Mammary epithelial cell (primary cell): Measurements from ENCODE around the gene ACSL3.

Experiments
- EZH2 ChIP-seq: IDR thresholded peaks from 2 replicates; pipeline ENCODE4 v1.6.1; 2012; ENCODE audit warnings: low read length, inconsistent platforms, borderline replicate concordance
- TF ChIP-seq, protein P1 (sequence below), 2 donors: IDR thresholded peaks in 1 of 2; conservative IDR thresholded peaks in 1 of 2; 2 replicates each; pipeline ENCODE4 v1.5.1; 2011 to 2012; ENCODE audit warnings: inconsistent platforms in 2 of 2, low read length in 2 of 2, mild to moderate bottlenecking in 2 of 2, control low read depth in 1 of 2, low read depth in 1 of 2; ENCODE audit not compliant: insufficient read depth in 1 of 2; ENCODE audit errors: extremely low read depth in 1 of 2

- TF ChIP-seq, protein P1, sequence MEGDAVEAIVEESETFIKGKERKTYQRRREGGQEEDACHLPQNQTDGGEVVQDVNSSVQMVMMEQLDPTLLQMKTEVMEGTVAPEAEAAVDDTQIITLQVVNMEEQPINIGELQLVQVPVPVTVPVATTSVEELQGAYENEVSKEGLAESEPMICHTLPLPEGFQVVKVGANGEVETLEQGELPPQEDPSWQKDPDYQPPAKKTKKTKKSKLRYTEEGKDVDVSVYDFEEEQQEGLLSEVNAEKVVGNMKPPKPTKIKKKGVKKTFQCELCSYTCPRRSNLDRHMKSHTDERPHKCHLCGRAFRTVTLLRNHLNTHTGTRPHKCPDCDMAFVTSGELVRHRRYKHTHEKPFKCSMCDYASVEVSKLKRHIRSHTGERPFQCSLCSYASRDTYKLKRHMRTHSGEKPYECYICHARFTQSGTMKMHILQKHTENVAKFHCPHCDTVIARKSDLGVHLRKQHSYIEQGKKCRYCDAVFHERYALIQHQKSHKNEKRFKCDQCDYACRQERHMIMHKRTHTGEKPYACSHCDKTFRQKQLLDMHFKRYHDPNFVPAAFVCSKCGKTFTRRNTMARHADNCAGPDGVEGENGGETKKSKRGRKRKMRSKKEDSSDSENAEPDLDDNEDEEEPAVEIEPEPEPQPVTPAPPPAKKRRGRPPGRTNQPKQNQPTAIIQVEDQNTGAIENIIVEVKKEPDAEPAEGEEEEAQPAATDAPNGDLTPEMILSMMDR (conservative IDR thresholded peaks at IDR 0.05 in 1 of 2, IDR thresholded peaks at IDR 0.05 in 1 of 2; ENCODE audit: extremely low read depth in 1 of 2, insufficient read depth in 1 of 2, low read depth in 1 of 2, low read length in 2 of 2), result peak; percentile 58 to 65
- TF ChIP-seq EZH2, result no peak
These were observed 98.5 kb downstream of the ACSL3 start for GRCh38 chr2:222959358-222959757.
